NK-92 (cell line): ENCODE data around the gene SLC39A6.
"Not testable (repeated sequence)": the region's sequence is repeated elsewhere in the genome, so short reads cannot be mapped to it uniquely, and the experiment has no call there.

Source experiments
- DNase-seq: peaks from one replicate; lab custom pipeline; 2025; ENCODE audit not compliant: unreplicated experiment; lab: John Stamatoyannopoulos, UW

SLC39A6 gene

DNA sequence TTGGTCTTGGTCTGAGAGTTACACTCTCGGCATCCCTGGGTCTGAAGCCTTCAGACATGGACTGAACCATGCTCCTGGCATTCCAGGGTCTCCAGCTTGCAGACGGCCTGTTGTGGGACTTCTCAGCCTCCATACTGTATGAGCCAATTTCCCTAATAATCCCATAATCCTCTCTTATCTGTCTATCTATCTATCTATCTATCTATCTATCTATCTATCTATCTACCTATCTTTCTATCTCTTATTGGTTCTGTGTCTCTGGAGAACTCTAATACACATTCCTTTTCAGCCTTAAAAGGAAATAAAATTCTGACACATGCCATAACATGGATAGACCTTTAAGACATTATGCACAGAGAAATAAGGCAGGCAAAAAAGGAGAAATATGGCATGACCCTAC, 24.4 kb downstream of the SLC39A6 start:
- DNase-seq = no peak

DNA sequence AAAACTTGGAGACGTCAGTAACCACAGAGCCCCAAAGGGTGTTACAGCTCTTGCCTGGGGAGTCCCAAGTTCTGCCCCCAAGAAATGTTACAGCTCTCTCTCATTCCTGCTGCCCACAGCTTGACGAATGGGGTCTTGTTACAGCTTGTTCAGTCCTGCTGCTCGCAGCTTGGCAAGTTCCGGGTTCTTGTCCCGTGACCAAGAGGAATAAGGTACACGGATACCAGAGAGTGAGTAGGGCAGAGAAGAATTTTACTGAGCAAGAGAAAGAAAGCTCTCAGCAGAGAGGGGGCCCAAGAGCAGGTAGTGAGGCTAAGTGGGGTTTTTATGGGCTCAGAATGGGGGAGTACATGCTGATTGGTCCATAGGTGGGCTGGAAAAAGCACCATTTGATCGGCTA, 27.2 kb downstream of the SLC39A6 start:
- DNase-seq = no peak

DNA sequence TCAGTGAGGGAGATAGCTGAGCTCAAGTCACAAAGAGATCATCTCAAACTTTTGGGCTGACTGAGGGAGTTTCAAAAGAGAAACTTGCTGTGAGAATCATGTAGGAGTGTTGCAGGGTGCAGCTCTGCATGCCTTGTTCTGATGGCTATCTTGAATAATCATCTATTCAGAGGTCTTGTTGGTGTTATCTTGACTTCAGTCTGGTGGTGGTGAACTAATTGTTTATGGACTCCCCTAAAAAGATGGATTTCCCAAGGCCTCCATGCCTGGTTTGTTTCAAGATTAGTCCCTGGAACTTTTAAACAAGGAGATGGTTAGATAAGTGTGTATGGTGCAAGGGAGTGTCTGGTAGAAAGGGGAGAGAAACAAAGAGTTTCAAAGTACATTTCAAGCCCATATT, 29.8 kb downstream of the SLC39A6 start:
- DNase-seq = no peak

DNA sequence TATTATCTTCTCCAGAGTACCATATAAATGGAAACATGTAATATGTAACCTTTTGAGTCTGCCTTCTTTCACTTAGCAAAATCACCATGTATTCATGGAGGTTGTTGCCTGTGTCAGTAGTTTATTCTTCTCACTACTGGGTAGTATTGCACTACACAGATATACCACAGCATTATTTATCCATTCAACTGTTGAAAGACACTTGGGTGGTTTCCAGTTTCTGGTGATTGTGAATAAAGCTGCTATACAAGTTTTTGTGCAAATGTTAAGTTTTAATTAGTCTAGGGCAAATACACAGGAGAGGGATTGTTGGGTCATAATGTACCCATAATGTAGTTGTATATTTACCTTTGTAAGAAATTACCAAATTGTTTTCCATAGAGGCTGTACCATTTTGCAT, 32.2 kb downstream of the SLC39A6 start:
- no peak for DNase-seq

DNA sequence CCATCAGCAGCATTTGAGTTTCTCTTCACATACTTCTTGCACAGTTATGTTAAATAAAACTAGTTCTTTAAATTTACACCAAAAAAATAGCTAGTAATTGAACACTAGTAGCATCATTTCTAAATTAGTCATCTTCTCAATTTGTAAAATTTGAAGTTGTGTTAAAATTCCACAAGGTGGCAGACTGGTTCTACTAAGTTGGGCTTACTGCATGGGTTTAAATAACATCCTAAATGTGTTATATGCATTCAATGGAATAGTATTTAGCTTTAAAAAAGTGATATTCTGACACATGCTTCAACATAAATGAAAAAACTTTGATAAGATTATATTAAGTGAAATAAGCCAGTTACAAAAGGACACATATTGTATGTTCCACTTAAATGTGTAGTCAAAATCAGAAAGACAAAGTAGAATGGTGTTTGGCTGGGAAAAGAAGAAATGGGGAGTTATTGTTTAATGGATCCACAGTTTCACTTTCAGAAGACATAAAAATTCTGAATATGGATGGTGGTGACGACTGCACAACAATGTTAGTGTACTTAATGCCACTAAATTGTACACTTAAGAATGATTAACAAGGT, 33.1 kb downstream of the SLC39A6 start:
- no peak for DNase-seq

DNA sequence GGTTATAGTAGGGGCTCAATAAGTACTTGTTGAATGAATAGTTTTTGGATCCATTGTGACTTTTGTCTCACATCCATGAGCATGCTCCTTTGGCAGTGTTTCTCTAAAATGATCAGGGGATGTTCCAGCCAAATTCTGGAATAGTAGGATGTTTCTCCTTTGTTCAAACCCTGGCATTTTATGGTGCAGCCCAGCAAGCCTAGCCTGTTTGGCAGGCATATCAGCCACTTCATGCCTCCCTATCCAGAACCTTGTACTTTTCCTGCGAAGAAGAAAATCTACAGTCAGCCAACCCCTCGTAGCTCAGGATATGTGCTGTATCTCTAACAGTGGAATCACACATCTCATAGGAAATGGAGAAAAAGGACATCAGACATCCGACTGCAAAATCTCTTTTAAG, 34.7 kb downstream of the SLC39A6 start:
- no peak for DNase-seq

DNA sequence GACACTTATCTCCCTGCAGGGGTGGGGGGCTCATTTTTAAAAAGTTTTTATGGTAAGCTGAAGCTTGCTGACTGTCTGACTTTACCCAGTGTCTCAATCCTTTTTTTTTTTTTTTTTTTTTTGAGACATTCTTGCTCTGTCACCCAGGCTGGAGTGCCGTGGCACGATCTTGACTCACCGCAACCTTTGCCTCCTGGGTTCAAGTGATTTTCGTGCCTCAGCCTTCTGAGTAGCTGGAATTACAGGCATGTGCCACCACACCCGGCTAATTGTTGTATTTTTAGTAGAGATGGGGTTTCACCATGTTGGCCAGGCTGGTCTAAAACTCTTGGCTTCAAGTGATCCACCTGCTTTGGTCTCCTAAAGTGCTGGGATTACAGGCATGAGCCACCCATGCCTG, 37.0 kb downstream of the SLC39A6 start:
- not testable (repeated sequence) for DNase-seq

DNA sequence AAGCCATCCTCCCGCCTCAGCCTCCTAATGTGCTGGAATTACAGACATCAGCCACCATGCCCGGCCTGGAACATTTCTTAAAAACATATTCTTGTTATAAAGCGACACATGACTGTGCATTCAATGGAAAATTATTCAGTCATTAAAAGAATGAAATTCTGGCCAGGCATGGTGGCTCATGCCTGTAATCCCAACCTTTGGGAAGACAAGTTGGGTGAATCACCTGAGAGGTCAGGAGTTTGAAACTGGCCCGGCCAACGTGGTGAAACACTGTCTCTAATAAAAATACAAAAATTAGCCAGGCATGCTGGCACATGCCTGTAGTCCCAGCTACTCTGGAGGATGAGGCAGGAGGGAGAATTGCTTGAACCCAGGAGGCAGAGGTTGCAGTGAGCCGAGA, 40.1 kb downstream of the SLC39A6 start:
- no peak for DNase-seq

DNA sequence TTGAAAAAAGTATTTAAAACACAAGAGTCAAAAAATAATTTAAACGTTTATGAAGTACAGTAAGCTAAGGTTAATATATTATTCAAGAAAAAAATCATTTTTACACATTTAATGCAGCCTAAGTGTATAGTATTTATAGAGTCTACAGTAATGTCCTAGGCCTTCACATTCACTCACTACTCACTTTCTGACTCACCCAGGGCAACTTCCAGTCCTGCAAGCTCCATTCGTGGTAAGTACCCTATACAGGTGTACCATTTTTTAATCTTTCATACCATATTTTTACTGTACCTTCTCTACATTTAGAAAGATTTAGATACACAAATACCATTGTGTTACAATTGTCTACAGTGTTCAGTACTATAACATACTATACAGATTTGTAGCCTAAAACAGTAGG, 40.9 kb downstream of the SLC39A6 start:
- DNase-seq = no peak

DNA sequence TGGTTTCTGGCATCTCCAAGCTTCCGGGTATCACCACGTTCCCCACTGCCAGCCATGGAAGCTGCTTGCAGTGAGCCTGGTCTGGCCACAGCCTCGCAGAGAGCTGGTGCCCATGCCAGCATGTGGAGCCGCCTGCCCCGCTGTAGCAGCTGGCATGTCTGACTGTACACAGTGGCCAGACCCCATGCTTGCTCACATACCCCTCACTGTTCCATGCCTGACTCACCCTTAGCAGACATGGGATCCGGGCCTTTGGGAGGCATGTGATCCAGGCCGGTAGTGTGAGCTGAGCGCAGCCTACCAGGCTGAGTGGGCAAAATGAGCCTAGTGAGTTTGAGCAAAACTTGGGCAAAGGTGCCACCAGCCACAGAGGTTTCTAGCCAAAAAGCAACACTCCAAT, 43.0 kb downstream of the SLC39A6 start:
- no peak for DNase-seq

DNA sequence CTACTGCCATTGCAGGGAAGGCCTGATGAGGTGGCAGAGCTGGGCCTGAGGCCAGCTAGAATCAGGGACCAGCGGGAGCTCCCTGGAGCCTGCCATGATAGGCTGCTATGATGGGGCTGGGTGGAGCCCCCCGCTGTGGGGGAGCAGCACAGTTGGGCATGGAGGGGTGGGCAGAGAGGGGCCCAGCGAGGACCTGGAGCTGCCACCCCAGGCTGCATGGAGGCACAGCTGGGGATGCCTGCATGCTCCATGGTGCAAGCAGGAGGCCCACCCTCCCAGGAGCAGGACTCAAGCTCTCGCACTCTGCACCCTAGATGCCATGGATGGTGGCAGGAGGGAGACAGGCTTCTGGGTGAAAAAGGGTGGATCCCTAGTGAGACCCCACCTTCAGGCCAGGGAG, 43.9 kb downstream of the SLC39A6 start:
- DNase-seq = no peak

DNA sequence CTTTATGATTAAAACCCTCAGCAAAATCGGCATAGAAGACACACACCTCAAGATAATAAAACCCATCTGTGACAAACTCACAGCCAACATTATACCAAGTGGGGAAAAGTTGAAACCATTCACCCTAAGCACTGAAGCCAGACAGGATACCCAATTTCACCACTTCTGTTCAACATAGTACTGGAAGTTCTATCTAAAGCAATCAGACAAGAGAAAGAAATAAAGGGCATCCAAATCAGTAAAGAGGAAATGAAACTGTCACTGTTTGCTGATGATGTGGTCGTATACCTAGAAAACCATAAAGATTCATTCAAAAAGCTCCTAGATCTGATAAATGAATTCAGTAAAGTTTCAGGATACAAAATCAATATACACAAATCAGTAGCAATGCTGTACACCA, 45.4 kb downstream of the SLC39A6 start:
- no peak for DNase-seq

DNA sequence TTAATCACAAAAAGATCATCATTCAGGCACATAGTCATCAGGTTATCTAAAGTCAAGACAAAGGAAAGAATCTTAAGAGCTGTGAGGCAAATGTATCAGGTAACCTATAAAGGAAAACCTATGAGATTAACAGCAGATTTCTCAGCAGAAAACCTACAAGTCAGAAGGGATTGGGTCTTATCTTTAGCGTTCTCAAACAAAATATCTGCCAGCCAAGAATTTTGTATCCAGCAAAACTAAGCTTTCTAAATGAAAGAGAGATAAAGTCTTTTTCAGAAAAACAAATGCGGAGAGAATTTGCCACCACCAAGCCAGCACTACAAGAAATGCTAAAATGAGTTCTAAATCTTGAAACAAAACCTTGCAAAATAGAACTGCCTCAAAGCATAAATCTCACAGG, 48.0 kb downstream of the SLC39A6 start:
- not testable (repeated sequence) for DNase-seq

DNA sequence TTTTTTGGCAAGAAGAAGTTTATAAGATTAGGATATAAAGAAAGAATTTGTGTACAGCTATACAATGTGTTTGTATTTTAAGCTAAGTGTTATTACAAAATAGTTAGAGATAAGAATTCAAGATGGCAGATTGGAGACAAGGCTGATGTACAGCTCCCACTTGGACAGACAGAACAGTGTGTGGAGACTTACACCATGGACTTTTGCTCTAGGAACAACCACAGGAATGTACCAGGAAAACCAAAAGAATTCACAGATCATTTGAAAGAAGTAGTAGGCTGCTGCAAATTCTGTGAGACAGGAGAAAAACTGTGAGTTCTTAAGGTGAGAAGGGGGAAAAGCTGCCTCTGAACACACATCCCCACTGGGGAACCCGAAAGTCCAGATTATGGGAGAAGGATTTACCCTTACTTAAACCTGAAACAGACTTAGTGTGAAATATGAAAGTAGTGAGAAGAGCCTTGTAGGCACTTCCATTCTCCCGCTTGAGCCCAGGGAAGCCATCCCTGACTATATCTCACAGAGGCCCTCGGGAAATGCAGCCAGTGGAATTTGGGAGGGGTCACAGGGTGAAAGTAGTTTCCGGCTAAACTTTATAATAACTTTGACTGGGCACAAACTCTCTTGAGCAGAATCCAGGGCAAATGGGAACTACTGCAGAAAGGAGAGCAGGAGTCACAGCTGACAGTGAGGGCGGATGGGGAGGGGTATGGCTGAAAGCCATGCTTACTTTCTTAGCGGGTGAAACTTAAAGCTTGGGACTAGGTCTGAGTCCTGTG, 50.2 kb downstream of the SLC39A6 start:
- DNase-seq = no peak

DNA sequence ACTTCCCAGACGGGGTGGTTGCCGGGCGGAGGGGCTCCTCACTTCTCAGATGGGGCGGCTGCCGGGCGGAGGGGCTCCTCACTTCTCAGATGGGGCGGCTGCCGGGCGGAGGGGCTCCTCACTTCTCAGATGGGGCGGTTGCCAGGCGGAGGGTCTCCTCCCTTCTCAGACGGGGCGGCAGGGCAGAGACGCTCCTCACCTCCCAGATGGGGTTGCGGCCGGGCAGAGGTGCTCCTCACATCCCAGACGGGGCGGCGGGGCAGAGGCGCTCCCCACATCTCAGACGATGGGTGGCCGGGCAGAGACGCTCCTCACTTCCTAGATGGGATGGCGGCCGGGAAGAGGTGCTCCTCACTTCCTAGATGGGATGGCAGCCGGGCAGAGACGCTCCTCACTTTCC, 51.4 kb downstream of the SLC39A6 start:
- not testable (repeated sequence) for DNase-seq

DNA sequence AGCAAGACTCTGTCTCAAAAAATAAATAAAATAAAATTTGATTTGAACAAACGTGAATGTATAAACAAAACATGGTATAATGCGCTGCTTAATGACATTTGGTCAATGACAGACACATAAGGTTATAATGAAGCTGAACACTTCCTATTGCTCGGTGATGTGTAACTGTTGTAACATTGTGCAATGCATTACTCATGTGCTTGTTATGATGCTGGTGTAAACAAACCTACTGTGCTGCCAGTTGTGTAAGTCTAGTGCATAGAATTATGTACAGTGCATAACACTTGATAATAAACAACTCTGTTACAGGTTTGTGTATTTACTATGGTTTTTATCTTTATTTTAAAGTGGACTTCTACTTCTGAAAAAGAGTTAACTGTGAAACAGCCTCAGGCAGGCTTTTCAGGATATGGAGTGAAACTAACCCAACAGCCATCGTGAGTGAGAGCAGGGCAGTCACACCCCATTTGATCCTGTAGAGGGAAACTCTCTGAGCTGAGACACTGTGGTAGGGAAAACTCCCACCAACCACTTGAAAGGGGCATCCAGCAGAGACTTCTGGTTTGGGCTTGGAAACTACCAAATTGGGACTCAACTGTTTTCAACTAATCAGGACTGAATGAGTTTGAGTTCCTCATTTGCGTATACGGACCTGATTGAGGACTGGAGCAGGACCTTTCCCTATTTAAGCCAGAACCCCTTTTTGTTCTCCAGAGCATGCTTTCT, 53.1 kb downstream of the SLC39A6 start:
- no peak for DNase-seq

DNA sequence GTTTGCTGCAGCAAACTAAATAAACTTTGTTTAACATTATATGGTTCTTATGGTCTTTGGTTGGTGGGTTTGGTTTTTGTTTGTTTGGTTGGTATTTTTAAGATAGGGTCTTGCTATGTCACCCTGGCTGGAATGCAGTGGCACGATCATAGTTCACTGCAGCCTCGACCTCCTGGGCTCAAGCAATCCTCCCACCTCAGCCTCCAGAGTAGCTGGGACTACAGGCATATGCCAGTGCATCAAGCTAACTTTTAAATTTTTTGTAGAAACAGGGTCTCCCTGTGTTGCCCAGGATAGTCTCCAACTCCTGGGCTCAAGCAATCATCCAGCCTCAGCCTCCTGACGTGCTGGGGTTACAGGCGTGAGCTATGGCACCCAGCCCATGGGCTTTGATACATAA, 54.7 kb downstream of the SLC39A6 start:
- no peak for DNase-seq

DNA sequence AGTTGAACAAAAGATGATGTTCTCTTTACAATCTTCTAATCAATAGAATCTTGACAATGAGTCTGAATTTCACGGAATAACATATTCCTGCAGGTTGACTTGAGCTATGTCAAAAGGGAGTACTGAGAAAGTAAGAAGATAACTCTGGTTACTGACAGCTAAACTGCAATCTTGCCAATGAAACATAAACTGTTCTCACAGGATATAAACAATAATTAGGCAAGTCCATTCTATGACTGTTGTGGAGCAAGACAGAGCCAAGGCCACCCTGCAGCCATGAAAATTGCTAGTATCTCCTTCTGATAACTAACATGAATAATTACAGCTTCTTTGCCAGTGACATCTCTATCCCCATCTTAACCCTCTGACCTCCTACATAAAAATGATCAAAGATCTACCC, 55.5 kb downstream of the SLC39A6 start:
- DNase-seq = no peak

DNA sequence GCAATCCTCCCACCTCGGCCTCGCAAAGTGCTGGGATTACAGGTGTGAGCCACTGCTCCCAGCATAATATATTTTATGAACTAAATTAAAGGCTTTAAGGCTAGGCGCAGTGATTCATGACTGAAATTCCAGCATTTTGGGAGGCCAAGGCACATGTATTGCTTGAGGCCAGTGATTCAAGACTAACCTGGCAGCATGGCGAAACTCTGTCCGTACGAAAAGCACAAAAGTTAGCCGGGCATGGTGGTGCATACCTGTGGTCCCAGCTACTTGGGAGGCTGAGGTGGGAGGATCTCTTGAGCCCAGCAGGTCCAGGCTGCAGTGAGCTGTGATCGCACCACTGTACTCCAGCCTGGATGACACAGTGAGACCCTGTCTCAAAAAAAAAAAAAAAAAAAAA, 56.7 kb downstream of the SLC39A6 start:
- DNase-seq = not testable (repeated sequence)

DNA sequence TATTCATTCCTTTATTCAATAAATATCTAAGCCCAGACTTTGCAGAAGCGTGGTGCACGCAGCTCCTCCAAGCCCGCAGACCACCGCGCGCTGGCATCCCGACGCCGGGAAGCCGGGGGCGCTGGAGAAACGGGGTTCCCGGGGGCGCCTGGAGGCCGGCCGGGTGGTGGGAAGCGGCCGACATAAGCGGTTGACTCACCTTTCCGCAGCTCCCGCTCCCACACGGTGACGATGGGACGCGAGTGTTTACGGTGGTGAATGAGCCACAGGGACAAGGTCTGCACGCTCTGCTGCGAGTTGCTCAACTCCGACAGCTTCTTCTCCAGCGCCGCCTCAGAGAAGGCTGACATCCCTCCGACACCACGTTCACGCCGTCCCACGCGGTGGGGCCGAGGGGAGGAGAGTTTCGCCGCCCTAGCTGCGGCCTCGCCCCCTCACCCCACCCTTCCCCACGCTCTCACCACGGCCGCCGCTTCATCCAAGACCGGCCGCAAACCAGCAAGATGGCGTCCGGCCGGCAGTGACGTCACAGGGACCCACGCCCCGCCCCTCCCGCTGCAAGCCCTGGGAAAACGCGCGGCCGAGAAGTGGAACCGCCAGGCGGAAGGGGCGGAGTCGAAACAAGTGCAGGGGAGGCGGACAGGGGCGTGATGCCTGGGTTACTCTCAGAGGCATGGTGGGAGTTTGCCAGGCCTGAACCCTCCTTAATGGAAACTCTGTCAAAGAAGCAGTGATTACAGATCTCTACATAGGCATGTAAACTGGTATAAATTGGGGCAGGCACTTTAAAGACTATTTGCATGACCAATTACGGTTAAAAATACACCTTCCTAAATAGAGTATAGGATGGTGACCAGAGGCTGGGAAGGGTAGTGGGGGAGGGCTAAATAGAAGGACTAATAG, 61.8 kb downstream of the SLC39A6 start, which contains the start of gene RPRD1A:
RPRD1A (minus strand) TSS at position 505 of the 903 bp plus-strand sequence; CDS start at position 350, 155 bp downstream.
- DNase-seq = peak; percentile 70

DNA sequence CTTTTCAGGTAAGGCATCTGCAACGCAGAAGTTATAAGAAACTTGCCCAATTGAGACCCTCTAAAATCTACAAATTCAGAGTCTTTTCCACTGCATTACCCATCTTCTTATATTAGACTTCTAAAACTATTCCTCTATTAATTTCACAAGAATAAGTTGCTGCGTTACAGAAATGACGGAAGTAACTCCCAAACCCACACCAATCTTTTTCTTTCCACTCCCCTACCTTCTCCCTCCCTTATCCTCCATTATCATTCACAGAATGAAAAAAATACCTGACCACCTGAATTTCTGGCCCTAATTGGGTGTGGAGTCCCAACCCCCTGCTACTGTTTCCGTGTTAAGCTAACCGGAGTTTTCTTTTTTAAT, 62.5 kb downstream of the SLC39A6 start:
- DNase-seq = no peak
